Esophagus (tissue), 2 donors: ENCODE results near the gene RNF182. TPM values are rescaled to one million over a fixed set of nuclear protein-coding genes. Genes with fewer than 3 reads are reported as not detected.

Experiments used
- H3K27ac ChIP-seq, 2 donors: one replicate each; pipeline ENCODE4 v1.5.1; 2013; ENCODE audit warnings: low read depth in 2 of 2, mild to moderate bottlenecking in 2 of 2, inconsistent platforms in 1 of 2, low read length in 1 of 2, moderate library complexity in 1 of 2
- H3K27me3 ChIP-seq, 2 donors: one replicate each; pipeline ENCODE4 v1.6.1; 2013; ENCODE audit warnings: low read length in 2 of 2, control low read depth in 1 of 2, mild to moderate bottlenecking in 1 of 2; ENCODE audit not compliant: insufficient read depth in 2 of 2, control insufficient read depth in 1 of 2
- H3K36me3 ChIP-seq, 2 donors: one replicate each; pipeline ENCODE4 v1.6.1; 2013; ENCODE audit warnings: low read length in 1 of 2; ENCODE audit not compliant: control insufficient read depth in 2 of 2, insufficient read depth in 2 of 2
- H3K4me1 ChIP-seq, 2 donors: one replicate each; pipeline ENCODE4 v1.6.1; 2013; ENCODE audit warnings: low read length in 1 of 2; ENCODE audit not compliant: control insufficient read depth in 2 of 2, insufficient read depth in 2 of 2
- H3K4me3 ChIP-seq, 2 donors: one replicate each; pipeline ENCODE4 v1.5.1; 2013; ENCODE audit warnings: low read length in 2 of 2, mild to moderate bottlenecking in 2 of 2, low read depth in 1 of 2, moderate library complexity in 1 of 2
- H3K9me3 ChIP-seq, 2 donors: one replicate each; pipeline ENCODE4 v1.6.1; 2013; ENCODE audit warnings: mild to moderate bottlenecking in 2 of 2, low read depth in 1 of 2, low read length in 1 of 2, moderate library complexity in 1 of 2; ENCODE audit not compliant: control insufficient read depth in 2 of 2, insufficient read depth in 1 of 2
- WGBS, 2 donors: extraction: QIAGEN DNeasy Blood & Tissue Kit; methylation state at CpG; one replicate each; pipeline ENCODE4 v1.1.7; 2013; 5-methylcytosine and 5-hydroxymethylcytosine counted together
- polyA plus RNA-seq, 2 donors: library from polyadenylated mRNA; stranded (reverse); fragments of 200-250 nt; gene quantifications; one replicate each; pipeline ENCODE4 v1.2.3, GENCODE V29; 2013
- donor health status: healthy with polysubstance abuse.
- donor health status: Bipolar disorder and iron deficiency.

RNF182 gene
- polyA plus RNA-seq, 2 donors = 0.06 to 0.08 TPM

- H3K4me3 ChIP-seq = no peak overlapping the region
- H3K27me3 ChIP-seq = no peaks in the 10 kb centered on the region
- H3K27ac ChIP-seq = no peak overlapping the region
- WGBS, 2 donors = 52 to 57% methylated on average over 4 of the region's 4 CpGs
- H3K4me1 ChIP-seq = no peaks in the 10 kb centered on the region
- no peaks in the 10 kb centered on the region for H3K36me3 ChIP-seq
- H3K9me3 ChIP-seq = no peaks in the 10 kb centered on the region
Measured at GRCh38 chr6:14021449-14021848, 96.7 kb downstream of the RNF182 start.

DNA sequence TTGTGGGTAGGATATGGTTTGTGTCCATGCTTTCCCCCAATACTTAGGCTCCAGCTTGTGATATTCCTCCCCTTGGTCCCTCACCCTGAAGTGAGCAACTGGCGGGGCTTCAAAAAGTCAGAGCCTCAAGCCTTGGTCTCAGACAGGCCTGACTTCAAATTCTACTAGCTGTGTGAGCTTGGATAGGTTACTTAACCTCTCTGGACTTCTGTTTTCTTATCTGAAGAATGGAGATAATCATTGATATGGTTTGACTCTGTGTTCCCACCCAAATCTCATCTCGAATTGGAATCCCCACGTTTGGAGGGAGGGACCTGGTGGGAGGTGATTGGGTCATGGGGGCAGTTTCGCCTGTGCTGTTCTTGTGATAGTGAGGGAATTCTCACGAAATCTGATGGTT, 97.9 kb downstream of the RNF182 start:
- Histone ChIP-seq H3K27me3 (no peaks in the 10 kb centered on the region), H3K4me1 (no peaks in the 10 kb centered on the region), H3K36me3 (no peaks in the 10 kb centered on the region), H3K9me3 (no peaks in the 10 kb centered on the region), H3K4me3 (no peak overlapping the region), H3K27ac (no peak overlapping the region)
- 84 to 87% methylated on average over 5 of the region's 5 CpGs for WGBS, 2 donors

DNA sequence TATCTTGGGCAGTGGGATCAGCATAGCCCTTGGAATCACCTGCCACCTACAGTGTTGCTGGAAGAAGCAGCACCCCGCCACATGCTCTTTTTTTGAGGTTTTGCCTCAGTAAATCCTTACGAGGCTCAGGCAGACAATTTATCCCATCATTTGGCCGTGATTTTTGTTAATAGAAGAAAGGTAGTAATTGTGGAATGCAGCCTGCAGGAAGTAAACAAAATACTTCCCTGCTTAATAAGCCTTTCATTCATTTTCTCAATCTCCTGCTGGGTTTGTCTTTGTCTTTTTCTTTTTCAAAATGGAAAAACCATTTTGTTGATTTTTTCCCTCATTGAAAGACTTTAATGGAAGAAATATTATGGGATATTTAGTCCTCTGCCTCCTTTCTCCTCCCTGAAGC, 99.1 kb downstream of the RNF182 start:
- H3K36me3 ChIP-seq = no peaks in the 10 kb centered on the region
- H3K27me3 ChIP-seq = no peaks in the 10 kb centered on the region
- H3K27ac ChIP-seq = no peak overlapping the region
- H3K9me3 ChIP-seq = no peaks in the 10 kb centered on the region
- no peaks in the 10 kb centered on the region for H3K4me1 ChIP-seq
- WGBS, 2 donors = 67 to 69% methylated on average over 3 of the region's 3 CpGs
- H3K4me3 ChIP-seq = no peak overlapping the region

GRCh38 chr6:14025160-14025559, 100.4 kb downstream of the RNF182 start:
- no peaks in the 10 kb centered on the region for H3K36me3 ChIP-seq
- WGBS, 2 donors = 76 to 80% methylated on average over 8 of the region's 8 CpGs
- H3K9me3 ChIP-seq = no peaks in the 10 kb centered on the region
- no peaks in the 10 kb centered on the region for H3K4me1 ChIP-seq
- H3K27ac ChIP-seq = no peak overlapping the region
- no peaks in the 10 kb centered on the region for H3K27me3 ChIP-seq
- H3K4me3 ChIP-seq = no peak overlapping the region

- Histone ChIP-seq H3K27ac (no peak overlapping the region), H3K36me3 (no peaks in the 10 kb centered on the region), H3K4me3 (no peak overlapping the region), H3K27me3 (no peaks in the 10 kb centered on the region), H3K4me1 (no peaks in the 10 kb centered on the region), H3K9me3 (peaks cover 0 to 2% of the 10 kb centered on the region in 2 donors)
- 63 to 72% methylated on average over 9 of the region's 9 CpGs for whole genome bisulfite sequencing, 2 donors
Measured at GRCh38 chr6:14026831-14027539, 102.2 kb downstream of the RNF182 start.

DNA sequence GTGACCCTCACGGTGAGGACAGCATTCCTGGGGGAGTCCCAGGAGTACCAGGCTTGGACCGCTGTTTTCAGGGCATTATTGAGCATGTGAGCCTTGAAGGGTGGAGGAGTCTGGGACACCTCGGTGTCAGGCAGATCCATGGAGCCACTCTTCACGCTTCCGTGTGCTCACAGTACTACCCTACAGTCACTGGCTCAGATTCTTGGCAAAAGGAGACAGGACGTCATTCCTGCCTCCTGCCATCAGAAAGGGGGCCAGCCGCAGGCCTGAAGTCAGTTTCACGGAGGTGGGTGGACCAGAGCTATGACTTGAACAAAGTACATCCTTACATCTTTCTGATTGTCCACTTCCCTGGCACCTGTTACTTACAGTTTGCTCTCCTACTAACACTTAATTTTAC, 103.9 kb downstream of the RNF182 start:
- Histone ChIP-seq H3K27me3 (no peaks in the 10 kb centered on the region), H3K4me3 (no peak overlapping the region), H3K36me3 (no peaks in the 10 kb centered on the region), H3K4me1 (no peaks in the 10 kb centered on the region), H3K27ac (no peak overlapping the region), H3K9me3 (peaks cover 0 to 2% of the 10 kb centered on the region in 2 donors)
- 86 to 89% methylated on average over 8 of the region's 8 CpGs for WGBS, 2 donors

GRCh38 chr6:14029605-14030004, 104.9 kb downstream of the RNF182 start:
- 90 to 92% methylated on average over 6 of the region's 6 CpGs for WGBS, 2 donors
- Histone ChIP-seq H3K9me3 (peaks cover 0 to 2% of the 10 kb centered on the region in 2 donors), H3K27me3 (no peaks in the 10 kb centered on the region)

More at GRCh38 chr6:14029605-14030004, 104.9 kb downstream of the RNF182 start:
- no peak overlapping the region for H3K27ac ChIP-seq
- H3K36me3 ChIP-seq = no peaks in the 10 kb centered on the region
- no peak overlapping the region for H3K4me3 ChIP-seq
- H3K4me1 ChIP-seq = no peaks in the 10 kb centered on the region

Other genes with a start within 250 kb of the RNF182 start
- gene RANBP9, start 213.1 kb upstream of the RNF182 start, polyA plus RNA-seq = 100 to 1,000 TPM in 1 of 2 donors, 10 to 100 TPM in 1; 60.8 to 123 TPM
- 10 to 100 TPM; 10.4 to 40.0 TPM for gene MCUR1, start 110.4 kb upstream of the RNF182 start, polyA plus RNA-seq
- gene CD83, start 192.8 kb downstream of the RNF182 start, polyA plus RNA-seq = 1 to 10 TPM; 1.2 to 1.5 TPM